ENCODE measurements around the gene KLC1. TPM values are rescaled to one million over a fixed set of nuclear protein-coding genes. Genes with fewer than 3 reads are reported as not detected.

Gene KLC1
- total and polyA plus RNA-seq, 10 of the 15 experiments (the other 5 are each of a cell fraction or from before 2014, with no cell fraction given), result 5.5 to 137 (median 76.1) TPM

DNA sequence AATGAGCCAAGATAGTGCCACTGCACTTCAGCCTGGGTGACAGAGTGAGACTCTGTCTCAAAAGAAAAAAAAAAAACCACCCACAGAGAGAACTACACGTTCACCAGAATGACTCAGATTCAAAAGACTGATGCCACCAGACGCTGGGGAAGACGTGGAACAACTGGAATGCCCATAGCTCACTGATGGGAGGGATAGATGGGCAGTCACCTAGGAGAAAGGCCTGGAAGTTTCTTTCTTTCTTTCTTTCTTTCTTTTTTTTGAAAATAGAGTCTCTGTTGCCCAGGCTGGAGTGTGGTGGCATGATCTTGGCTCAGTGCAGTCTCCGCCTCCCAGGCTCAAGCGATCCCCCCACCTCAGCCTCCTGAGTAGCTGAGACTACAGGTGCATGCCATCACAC is 10.0 kb upstream of the KLC1 start:
- ChIA-PET CTCF (no interaction called here), SMC1A (ENCODE audit: uncharacterized antibody, unreplicated experiment) (interaction anchor here (0.6 kb wide), 1 partner anchor 408 kb away, joined by 3 read pairs; no protein-coding TSS in a partner anchor), POLR2A (no interaction called here), RAD21 (ENCODE audit: unreplicated experiment) (no interaction called here)
- no peak overlapping the region for H3K9ac ChIP-seq (ENCODE audit: control insufficient read depth, insufficient read depth, low read length)
- H4K20me1 ChIP-seq (ENCODE audit: control insufficient read depth, insufficient read depth), result no peaks in the 10 kb centered on the region
- no peak overlapping the region for H2AFZ ChIP-seq (ENCODE audit: control insufficient read depth, low read depth, low read length)
- no peak overlapping the region for H3K4me2 ChIP-seq (ENCODE audit: control insufficient read depth, insufficient read depth)
- TF ChIP-seq FOS (IDR thresholded peaks at IDR 0.05; ENCODE audit: borderline replicate concordance, extremely low read depth, insufficient read length) (no peak), MEF2A (IDR thresholded peaks at IDR 0.05; ENCODE audit: insufficient read depth, low read depth, low read length) (no peak), SP1 (IDR thresholded peaks at IDR 0.05; ENCODE audit: low read depth, low read length) (no peak), CEBPB (IDR thresholded peaks at IDR 0.05; ENCODE audit: borderline replicate concordance in 1 of 2, low read depth in 2 of 2, low read length in 2 of 2) (no peak), ASH2L (IDR thresholded peaks at IDR 0.05; ENCODE audit: borderline replicate concordance, low read depth) (no peak), MXI1 (IDR thresholded peaks at IDR 0.05; ENCODE audit: low read depth, low read length) (no peak), CHD2 (IDR thresholded peaks at IDR 0.05; ENCODE audit: borderline replicate concordance, low read depth, low read length) (no peak), YBX1 (IDR thresholded peaks at IDR 0.05) (no peak), BMI1 (IDR thresholded peaks at IDR 0.05; ENCODE audit: borderline replicate concordance) (no peak), SRF (IDR thresholded peaks at IDR 0.05; ENCODE audit: low read depth in 2 of 2, low read length in 2 of 2) (no peak)
- TF ChIP-seq, protein P1, sequence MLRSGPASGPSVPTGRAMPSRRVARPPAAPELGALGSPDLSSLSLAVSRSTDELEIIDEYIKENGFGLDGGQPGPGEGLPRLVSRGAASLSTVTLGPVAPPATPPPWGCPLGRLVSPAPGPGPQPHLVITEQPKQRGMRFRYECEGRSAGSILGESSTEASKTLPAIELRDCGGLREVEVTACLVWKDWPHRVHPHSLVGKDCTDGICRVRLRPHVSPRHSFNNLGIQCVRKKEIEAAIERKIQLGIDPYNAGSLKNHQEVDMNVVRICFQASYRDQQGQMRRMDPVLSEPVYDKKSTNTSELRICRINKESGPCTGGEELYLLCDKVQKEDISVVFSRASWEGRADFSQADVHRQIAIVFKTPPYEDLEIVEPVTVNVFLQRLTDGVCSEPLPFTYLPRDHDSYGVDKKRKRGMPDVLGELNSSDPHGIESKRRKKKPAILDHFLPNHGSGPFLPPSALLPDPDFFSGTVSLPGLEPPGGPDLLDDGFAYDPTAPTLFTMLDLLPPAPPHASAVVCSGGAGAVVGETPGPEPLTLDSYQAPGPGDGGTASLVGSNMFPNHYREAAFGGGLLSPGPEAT (IDR thresholded peaks at IDR 0.05; ENCODE audit: low read depth), result no peak
- TF ChIP-seq, protein P2, sequence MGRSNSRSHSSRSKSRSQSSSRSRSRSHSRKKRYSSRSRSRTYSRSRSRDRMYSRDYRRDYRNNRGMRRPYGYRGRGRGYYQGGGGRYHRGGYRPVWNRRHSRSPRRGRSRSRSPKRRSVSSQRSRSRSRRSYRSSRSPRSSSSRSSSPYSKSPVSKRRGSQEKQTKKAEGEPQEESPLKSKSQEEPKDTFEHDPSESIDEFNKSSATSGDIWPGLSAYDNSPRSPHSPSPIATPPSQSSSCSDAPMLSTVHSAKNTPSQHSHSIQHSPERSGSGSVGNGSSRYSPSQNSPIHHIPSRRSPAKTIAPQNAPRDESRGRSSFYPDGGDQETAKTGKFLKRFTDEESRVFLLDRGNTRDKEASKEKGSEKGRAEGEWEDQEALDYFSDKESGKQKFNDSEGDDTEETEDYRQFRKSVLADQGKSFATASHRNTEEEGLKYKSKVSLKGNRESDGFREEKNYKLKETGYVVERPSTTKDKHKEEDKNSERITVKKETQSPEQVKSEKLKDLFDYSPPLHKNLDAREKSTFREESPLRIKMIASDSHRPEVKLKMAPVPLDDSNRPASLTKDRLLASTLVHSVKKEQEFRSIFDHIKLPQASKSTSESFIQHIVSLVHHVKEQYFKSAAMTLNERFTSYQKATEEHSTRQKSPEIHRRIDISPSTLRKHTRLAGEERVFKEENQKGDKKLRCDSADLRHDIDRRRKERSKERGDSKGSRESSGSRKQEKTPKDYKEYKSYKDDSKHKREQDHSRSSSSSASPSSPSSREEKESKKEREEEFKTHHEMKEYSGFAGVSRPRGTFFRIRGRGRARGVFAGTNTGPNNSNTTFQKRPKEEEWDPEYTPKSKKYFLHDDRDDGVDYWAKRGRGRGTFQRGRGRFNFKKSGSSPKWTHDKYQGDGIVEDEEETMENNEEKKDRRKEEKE (IDR thresholded peaks at IDR 0.05), result no peak
- no peak for FAIRE-seq
- ATAC-seq, result no peak
- DNase-seq (ENCODE audit: low read depth, low spot score), result no peak
- no peaks in the 10 kb centered on the region for H3K9me3 ChIP-seq (replicated peaks; ENCODE audit: control insufficient read depth, insufficient read depth, low read length)
- in situ Hi-C loops (cut with MboI), result no loop called here
- intact Hi-C loops (cut with micrococcal nuclease; ENCODE audit: unreplicated experiment), result no loop called here
- H3K4me1 ChIP-seq (ENCODE audit: control insufficient read depth, insufficient read depth, low read length), result peaks cover 9% of the 10 kb centered on the region
- H3K27ac ChIP-seq (ENCODE audit: control insufficient read depth, insufficient read depth), result no peak overlapping the region
- no TSS peak for BruUV-seq (replicated peaks)
- no peaks in the 10 kb centered on the region for H3K79me2 ChIP-seq (ENCODE audit: control insufficient read depth, insufficient read depth, low read length)
- WGBS (ENCODE audit: insufficient coverage, insufficient replicate concordance, low lambda C conversion rate, missing lambda C conversion rate), result 32% methylated on average over 5 of the region's 5 CpGs
- no peak overlapping the region for H3K4me3 ChIP-seq
- H3K27me3 ChIP-seq (replicated peaks in 1 of 2; ENCODE audit: control insufficient read depth in 2 of 2, insufficient read depth in 2 of 2, low read length in 1 of 2), result no peaks in the 10 kb centered on the region
- H3K36me3 ChIP-seq (ENCODE audit: control insufficient read depth in 2 of 2, insufficient read depth in 2 of 2, low read length in 1 of 2), result no peaks in the 10 kb centered on the region

Measured in GM12878 (cell line).